ENCODE data around the gene LRRC8B.

Gene LRRC8B

GRCh38 chr1:89557956-89558355 is 33.3 kb downstream of the LRRC8B start:
- no peak for DNase-seq (ENCODE audit: low read depth, low spot score)
- POLR2A ChIA-PET = no interaction called here
- CTCF ChIA-PET = no interaction called here
- TF ChIP-seq, protein P1, sequence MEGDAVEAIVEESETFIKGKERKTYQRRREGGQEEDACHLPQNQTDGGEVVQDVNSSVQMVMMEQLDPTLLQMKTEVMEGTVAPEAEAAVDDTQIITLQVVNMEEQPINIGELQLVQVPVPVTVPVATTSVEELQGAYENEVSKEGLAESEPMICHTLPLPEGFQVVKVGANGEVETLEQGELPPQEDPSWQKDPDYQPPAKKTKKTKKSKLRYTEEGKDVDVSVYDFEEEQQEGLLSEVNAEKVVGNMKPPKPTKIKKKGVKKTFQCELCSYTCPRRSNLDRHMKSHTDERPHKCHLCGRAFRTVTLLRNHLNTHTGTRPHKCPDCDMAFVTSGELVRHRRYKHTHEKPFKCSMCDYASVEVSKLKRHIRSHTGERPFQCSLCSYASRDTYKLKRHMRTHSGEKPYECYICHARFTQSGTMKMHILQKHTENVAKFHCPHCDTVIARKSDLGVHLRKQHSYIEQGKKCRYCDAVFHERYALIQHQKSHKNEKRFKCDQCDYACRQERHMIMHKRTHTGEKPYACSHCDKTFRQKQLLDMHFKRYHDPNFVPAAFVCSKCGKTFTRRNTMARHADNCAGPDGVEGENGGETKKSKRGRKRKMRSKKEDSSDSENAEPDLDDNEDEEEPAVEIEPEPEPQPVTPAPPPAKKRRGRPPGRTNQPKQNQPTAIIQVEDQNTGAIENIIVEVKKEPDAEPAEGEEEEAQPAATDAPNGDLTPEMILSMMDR (IDR thresholded peaks at IDR 0.05; ENCODE audit: insufficient read depth, low read length, missing control alignments) = no peak
- H3K4me3 ChIP-seq (ENCODE audit: low read depth, low read length) = no peak overlapping the region

DNA sequence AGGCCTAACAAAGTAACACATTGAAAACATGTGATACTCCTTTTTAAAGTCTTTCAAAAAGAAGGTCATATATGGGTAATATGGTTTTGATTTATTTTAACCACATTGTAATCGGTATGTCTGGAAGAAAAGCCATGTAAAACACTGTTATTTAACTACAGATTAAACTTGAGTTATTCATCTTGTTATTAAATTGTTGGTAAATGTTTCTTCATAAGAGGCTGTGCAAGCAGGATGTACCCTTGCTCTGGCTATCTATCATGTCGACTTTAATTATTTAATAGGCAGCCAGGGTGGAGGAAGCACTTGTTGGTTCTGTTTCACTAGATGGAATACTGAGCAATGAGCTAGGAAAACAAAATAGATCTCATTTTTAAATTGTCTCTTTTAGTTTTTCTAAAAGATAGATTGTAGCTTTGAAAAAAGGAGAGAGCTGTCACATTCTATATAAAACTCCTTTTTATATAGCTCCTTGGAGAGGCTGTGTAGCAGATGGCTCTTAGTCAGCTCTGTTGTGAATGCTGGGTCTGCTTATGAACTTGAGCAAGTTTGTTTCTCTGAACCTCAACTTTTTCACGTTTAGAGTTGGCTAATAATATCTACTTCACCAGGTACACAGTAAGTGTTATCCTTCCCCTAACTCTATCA is 39.5 kb downstream of the LRRC8B start:
- POLR2A ChIA-PET = no interaction called here
- CTCF ChIA-PET = interaction anchor here (1.1 to 1.2 kb wide), 2 partner anchors 35 to 199 kb away, joined by 3 to 5 read pairs; no protein-coding TSS in a partner anchor
- DNase-seq (ENCODE audit: low read depth, low spot score) = no peak
- TF ChIP-seq, protein P1 (IDR thresholded peaks at IDR 0.05; ENCODE audit: insufficient read depth, low read length, missing control alignments) = no peak
- H3K4me3 ChIP-seq (ENCODE audit: low read depth, low read length) = no peak overlapping the region

GRCh38 chr1:89565521-89565920 is 40.9 kb downstream of the LRRC8B start:
- H3K4me3 ChIP-seq (ENCODE audit: low read depth, low read length) = no peak overlapping the region
- TF ChIP-seq, protein P1 (IDR thresholded peaks at IDR 0.05; ENCODE audit: insufficient read depth, low read length, missing control alignments) = no peak
- POLR2A ChIA-PET = no interaction called here
- CTCF ChIA-PET = interaction anchor here (1.3 kb wide), 1 partner anchor 36 kb away, joined by 3 read pairs; no protein-coding TSS in a partner anchor
- no peak for DNase-seq (ENCODE audit: low read depth, low spot score)

DNA sequence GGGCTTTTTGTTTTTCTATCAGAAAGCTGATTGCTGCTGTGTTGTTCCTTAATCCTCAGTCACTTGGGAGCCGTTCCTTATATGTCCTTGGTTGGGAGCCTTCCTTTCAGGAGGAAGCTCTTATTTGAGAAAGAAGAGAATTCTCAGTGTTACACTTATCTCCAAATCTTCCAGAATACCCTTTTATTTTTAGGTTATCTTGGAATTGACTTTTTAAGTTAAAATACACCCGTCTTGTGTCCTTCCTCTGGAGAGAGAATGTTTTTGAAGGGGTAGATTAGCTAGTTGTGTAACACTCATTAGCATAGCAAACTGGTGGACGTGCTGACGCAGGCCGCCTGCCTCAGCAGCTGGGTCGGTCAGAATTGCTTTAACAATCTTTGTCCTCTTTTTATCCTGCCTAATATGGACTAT is 42.1 kb downstream of the LRRC8B start:
- CTCF ChIA-PET = interaction anchor here (1.3 kb wide), 1 partner anchor 35 kb away, joined by 3 read pairs; no protein-coding TSS in a partner anchor
- no peak for DNase-seq (ENCODE audit: low read depth, low spot score)
- H3K4me3 ChIP-seq (ENCODE audit: low read depth, low read length) = no peak overlapping the region
- TF ChIP-seq, protein P1 (IDR thresholded peaks at IDR 0.05; ENCODE audit: insufficient read depth, low read length, missing control alignments) = no peak
- POLR2A ChIA-PET = interaction anchor here (0.7 kb wide), 1 partner anchor 9 kb away, joined by 3 read pairs; no protein-coding TSS in a partner anchor

GRCh38 chr1:89567797-89568196 is 43.2 kb downstream of the LRRC8B start:
- TF ChIP-seq, protein P1 (IDR thresholded peaks at IDR 0.05; ENCODE audit: insufficient read depth, low read length, missing control alignments) = no peak
- no peak for DNase-seq (ENCODE audit: low read depth, low spot score)
- no peak overlapping the region for H3K4me3 ChIP-seq (ENCODE audit: low read depth, low read length)
- CTCF ChIA-PET = interaction anchor here (1.0 kb wide), 1 partner anchor 32 kb away, joined by 3 read pairs; no protein-coding TSS in a partner anchor
- POLR2A ChIA-PET = no interaction called here

DNA sequence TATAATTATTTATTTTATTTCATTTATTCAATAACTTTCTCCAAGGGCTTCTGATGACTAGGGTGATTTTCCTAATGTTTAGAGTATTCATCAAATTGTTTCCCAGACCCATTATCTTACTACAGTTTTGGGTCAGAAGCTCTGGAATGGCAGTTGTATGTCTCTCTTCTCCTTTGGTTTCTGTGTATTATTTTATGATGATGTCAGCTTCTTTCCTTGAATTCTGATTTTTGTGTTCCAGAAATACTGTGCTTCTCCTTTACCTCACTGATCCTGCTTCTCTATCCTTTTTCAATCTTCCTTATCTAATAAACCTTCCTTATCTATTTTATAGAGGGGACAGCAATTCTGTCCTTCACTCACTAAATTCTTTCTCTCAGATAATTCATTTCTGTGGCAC is 48.8 kb downstream of the LRRC8B start:
- POLR2A ChIA-PET = no interaction called here
- DNase-seq (ENCODE audit: low read depth, low spot score) = no peak
- CTCF ChIA-PET = interaction anchor here (1.5 kb wide), 1 partner anchor 89 kb away, joined by 5 read pairs; no protein-coding TSS in a partner anchor
- H3K4me3 ChIP-seq (ENCODE audit: low read depth, low read length) = no peak overlapping the region
- TF ChIP-seq, protein P1 (IDR thresholded peaks at IDR 0.05; ENCODE audit: insufficient read depth, low read length, missing control alignments) = no peak
